ENCODE data around the gene CREM. TPM values are rescaled to one million over a fixed set of nuclear protein-coding genes. Genes with fewer than 3 reads are reported as not detected.
A peak's percentile ranks its signal among the peaks of the same experiment; 100 is the strongest.

The CREM gene
- total RNA-seq, 1 experiment from 2014 or later: 20.0 TPM

DNA sequence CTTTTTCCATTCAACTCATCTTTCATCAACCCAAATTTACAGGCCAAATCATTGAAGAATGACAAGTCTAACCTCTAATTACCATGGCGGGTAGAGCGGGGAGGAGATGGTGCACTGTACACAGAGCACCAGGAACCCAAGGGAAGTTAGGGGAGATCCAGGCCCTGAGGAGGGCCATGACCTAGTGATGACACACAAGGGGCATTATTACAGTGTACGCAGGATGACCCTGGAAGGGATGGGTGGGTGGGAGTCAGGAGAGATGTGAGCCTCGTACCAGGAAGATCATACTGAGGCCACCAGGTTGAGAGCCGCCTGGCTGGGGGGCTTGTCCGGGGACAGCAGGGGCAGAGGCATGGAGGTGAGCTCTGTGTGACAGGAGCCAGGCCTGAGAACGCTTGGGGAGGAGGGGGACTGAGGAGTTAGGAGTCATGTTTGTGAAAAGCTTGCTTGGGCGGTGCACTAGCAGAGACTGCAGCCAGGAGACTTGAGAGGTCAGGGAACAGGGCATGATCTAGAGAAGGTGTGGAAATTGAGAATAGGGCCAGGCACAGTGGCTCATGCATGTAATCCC, 120.2 kb downstream of the CREM start:
- no peak overlapping the region for H3K27ac ChIP-seq (ENCODE audit: insufficient read length, low read depth, low read length)
- 0 out of 4 replicates have a peak, but pooled peaks cover 0 to 2% of the 10 kb centered on the region in 2 experiments for H3K4me1 Mint-ChIP-seq
- peak overlapping the region in 1 of 3 experiments; percentile 68; a peak in 1 of 7 replicates for H3K27ac Mint-ChIP-seq
- no peak overlapping the region for H4K91ac ChIP-seq (ENCODE audit: insufficient read length, low read depth, low read length)
- H3K4me1 ChIP-seq (ENCODE audit: insufficient read depth, low read length): no peaks in the 10 kb centered on the region
- H2AFZ ChIP-seq (ENCODE audit: low read length): no peak overlapping the region
- no peak overlapping the region for H2BK12ac ChIP-seq (ENCODE audit: insufficient read length, low read depth, low read length)
- no peak overlapping the region for H4K5ac ChIP-seq (ENCODE audit: insufficient read length, low read depth, low read length)
- H3K27me3 Mint-ChIP-seq (ENCODE audit: low read depth): no peaks in the 10 kb centered on the region
- H2AK5ac ChIP-seq (ENCODE audit: insufficient read length, low read length): no peak overlapping the region
- H3K79me1 ChIP-seq (ENCODE audit: insufficient read depth, low read depth, low read length, poor library complexity, severe bottlenecking): no peaks in the 10 kb centered on the region
- H3K18ac ChIP-seq (ENCODE audit: insufficient read length, low read depth, low read length): no peak overlapping the region
- no peaks in the 10 kb centered on the region for H4K20me1 ChIP-seq (ENCODE audit: control insufficient read depth, insufficient read depth, insufficient read length)
- no peak overlapping the region for H3K14ac ChIP-seq (ENCODE audit: insufficient read depth, low read length)
- H3K4me3 Mint-ChIP-seq: no peak overlapping the region
- no peak overlapping the region for H3K56ac ChIP-seq (ENCODE audit: insufficient read length, low read depth, low read length)
- H2BK5ac ChIP-seq (ENCODE audit: insufficient read length, low read length): no peak overlapping the region
- no peak for TF ChIP-seq CTCF (conservative IDR thresholded peaks at IDR 0.05)
- no peaks in the 10 kb centered on the region for H3K27me3 ChIP-seq (ENCODE audit: insufficient read depth, low read length)
- no peak overlapping the region for H3K23ac ChIP-seq (ENCODE audit: insufficient read length, low read depth, low read length)
- no peaks in the 10 kb centered on the region for H3K36me3 Mint-ChIP-seq (ENCODE audit: insufficient read depth in 1 of 3, low read depth in 3 of 3)
- no peak overlapping the region for H2BK15ac ChIP-seq (ENCODE audit: low read depth, low read length)
- no peak for DNase-seq
- no peaks in the 10 kb centered on the region for H3K23me2 ChIP-seq (ENCODE audit: insufficient read length, low read depth, low read length, poor library complexity, severe bottlenecking)
- H3K4ac ChIP-seq (ENCODE audit: low read depth, low read length): no peak overlapping the region
- H2BK20ac ChIP-seq (ENCODE audit: low read depth, low read length, poor library complexity, severe bottlenecking): no peak overlapping the region
- no peak overlapping the region for H2BK120ac ChIP-seq (ENCODE audit: low read depth, low read length, poor library complexity, severe bottlenecking)
- H3K4me2 ChIP-seq (ENCODE audit: insufficient read depth, insufficient read length, low read length): no peak overlapping the region
- H3K9me3 ChIP-seq (ENCODE audit: control insufficient read depth, low read depth, low read length): no peaks in the 10 kb centered on the region
- H3T11ph ChIP-seq (ENCODE audit: low read length): no peak overlapping the region
- H3K9ac ChIP-seq (ENCODE audit: extremely low read depth, insufficient read length, low read length): no peak overlapping the region
- H4K8ac ChIP-seq (replicated peaks; ENCODE audit: insufficient read length, low read depth, low read length): no peak overlapping the region
- no peaks in the 10 kb centered on the region for H3K79me2 ChIP-seq (ENCODE audit: insufficient read depth, low read length)
- WGBS (ENCODE audit: extremely low coverage, insufficient read length, low lambda C conversion rate): no CpG with 5 or more reads among the region's 8 CpGs
- no peaks in the 10 kb centered on the region; a peak in 1 of 5 replicates for H3K9me3 Mint-ChIP-seq
